RWPE1 (cell line): ENCODE data around the gene MFAP1.
"Not testable (repeated sequence)": the region's sequence is repeated elsewhere in the genome, so short reads cannot be mapped to it uniquely, and the experiment has no call there.

Experiments
- CTCF ChIA-PET: fragments of 350-600 bp; sonication (Branson Sonifier 250); formaldehyde crosslinking; extraction: SDS; loops from one replicate; lab custom pipeline; 2021; lab: Yijun Ruan, JAX
- POLR2A ChIA-PET: fragments of 400-600 bp; formaldehyde crosslinking; extraction: SDS; loops from one replicate; lab custom pipeline; 2020; ENCODE audit warnings: antibody characterized with exemption; ENCODE audit not compliant: low non-redundant PET; lab: Yijun Ruan, JAX
- DNase-seq: peaks from one replicate; pipeline ENCODE4 v3.0.0; 2012; ENCODE audit warnings: low spot score
- H3K27ac ChIP-seq: fragments of 450-650 bp; 2 replicates; pipeline ENCODE4 v1.5.1; 2017
- TF ChIP-seq, protein P1 (sequence below): fragments of 450-650 bp; conservative IDR thresholded peaks from 2 replicates; pipeline ENCODE4 v1.5.1; 2017; ENCODE audit warnings: low read depth, mild to moderate bottlenecking

The MFAP1 gene

DNA sequence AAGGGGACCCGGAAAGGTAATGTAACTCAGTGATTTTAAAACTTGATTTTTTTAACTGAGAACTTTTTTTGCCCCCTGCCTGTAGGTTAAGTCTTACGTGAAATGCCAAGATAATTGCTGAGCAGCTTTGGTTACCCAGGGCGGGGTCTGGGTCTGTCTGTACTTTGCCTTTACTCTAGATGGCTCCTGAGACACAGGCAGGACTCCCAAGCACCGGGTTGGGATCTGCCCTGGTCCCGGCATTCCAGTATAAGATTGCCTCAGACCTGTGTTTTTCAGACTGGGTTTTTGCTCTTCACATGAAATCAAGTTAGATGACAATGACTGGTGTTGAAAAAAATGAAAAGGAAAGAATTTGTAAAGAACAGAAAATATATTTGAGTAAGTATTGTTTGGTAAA lies 42.6 kb upstream of the MFAP1 start:
- DNase-seq, result no peak
- ChIA-PET CTCF (interaction anchor here (0.6 kb wide), 1 partner anchor 341 kb away, joined by 4 read pairs; no protein-coding TSS in a partner anchor), POLR2A (no interaction called here)
- no peak overlapping the region for H3K27ac ChIP-seq
- TF ChIP-seq, protein P1, sequence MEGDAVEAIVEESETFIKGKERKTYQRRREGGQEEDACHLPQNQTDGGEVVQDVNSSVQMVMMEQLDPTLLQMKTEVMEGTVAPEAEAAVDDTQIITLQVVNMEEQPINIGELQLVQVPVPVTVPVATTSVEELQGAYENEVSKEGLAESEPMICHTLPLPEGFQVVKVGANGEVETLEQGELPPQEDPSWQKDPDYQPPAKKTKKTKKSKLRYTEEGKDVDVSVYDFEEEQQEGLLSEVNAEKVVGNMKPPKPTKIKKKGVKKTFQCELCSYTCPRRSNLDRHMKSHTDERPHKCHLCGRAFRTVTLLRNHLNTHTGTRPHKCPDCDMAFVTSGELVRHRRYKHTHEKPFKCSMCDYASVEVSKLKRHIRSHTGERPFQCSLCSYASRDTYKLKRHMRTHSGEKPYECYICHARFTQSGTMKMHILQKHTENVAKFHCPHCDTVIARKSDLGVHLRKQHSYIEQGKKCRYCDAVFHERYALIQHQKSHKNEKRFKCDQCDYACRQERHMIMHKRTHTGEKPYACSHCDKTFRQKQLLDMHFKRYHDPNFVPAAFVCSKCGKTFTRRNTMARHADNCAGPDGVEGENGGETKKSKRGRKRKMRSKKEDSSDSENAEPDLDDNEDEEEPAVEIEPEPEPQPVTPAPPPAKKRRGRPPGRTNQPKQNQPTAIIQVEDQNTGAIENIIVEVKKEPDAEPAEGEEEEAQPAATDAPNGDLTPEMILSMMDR, result no peak

DNA sequence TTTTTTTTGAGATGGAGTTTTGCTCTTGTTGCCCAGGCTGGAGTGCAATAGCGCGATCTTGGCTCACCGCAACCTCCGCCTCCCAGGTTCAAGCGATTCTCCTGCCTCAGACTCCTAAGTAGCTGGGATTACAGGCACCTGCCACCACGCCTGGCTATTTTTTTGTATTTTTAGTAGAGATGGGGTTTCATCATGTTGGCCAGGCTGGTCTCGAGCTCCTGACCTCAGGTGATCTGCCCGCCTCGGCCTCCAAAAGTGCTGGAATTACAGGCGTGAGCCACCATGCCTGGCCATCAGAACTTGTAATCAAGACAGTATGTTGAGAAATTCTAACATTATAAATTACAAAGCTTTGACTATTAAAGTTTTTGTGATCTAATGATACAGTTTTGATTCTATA lies 42.1 kb upstream of the MFAP1 start:
- DNase-seq, H3K27ac ChIP-seq, POLR2A ChIA-PET: not testable (repeated sequence)
- CTCF ChIA-PET, result interaction anchor here (0.6 kb wide), 1 partner anchor 342 kb away, joined by 4 read pairs; no protein-coding TSS in a partner anchor

DNA sequence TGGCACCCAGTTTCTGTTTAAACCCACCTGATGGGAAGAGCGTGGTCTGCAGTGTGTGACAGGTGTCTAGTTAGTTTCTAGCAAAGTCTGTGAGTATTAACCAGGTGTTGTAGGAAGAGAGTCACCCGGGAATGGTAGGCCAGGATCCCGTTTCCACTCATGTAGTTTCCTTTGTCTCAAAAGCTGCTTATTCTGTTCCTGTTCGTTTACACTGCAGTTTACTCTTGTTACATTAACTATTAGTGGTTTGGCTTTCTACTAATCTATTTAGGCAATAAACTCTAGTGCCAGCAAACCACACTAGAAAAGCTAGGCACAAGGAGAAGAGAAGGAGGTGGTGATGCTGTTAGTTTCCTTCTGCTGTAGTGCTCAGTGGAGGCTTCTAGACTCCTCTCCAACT lies 35.1 kb upstream of the MFAP1 start:
- DNase-seq, result no peak
- ChIA-PET CTCF (no interaction called here), POLR2A (no interaction called here)
- H3K27ac ChIP-seq, result no peak overlapping the region
- TF ChIP-seq, protein P1, result no peak

DNA sequence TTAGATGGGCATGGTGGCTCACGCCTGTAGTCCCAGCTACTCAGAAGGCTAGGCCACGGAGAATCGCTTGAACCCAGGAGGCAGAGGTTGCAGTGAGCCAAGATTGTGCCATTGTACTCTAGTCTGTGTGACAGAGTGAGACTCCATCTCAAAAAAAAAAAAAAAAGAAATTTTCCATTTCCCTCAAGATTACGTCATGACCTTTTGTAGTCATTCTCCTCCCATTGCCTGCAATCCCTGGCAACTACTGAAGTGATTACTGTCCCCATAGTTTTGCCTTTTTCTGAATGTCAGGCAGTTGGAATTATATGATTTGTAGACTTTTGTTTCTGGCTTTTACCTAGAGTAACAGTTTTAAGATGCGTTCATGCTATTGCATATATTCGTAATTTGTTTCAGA lies 30.3 kb upstream of the MFAP1 start:
- POLR2A ChIA-PET, result no interaction called here
- peak overlapping the region; percentile 1; the same call in 1 of the 2 replicates for H3K27ac ChIP-seq
- TF ChIP-seq, protein P1, result no peak
- CTCF ChIA-PET, result interaction anchor here (0.7 kb wide), 1 partner anchor 19 kb away, joined by 3 read pairs; no protein-coding TSS in a partner anchor
- no peak for DNase-seq

DNA sequence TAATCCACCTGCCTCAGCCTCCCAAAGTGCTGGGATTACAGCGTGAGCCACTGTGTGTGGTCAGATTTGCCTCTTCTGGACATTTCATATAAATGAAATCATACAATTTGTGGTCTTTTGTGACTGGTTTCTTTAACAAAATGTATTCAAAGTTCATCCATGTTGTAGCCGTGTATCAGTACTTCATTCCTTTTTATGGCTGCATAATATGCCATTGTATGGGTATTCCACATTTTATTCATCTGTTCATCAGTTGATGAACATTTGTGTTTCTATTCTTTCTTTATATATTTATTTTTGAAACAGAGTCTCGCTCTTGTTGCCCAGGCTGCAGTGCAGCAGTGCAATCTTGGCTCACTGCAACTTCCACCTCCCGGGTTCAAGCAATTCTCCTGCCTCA lies 28.1 kb upstream of the MFAP1 start:
- CTCF ChIA-PET, result no interaction called here
- TF ChIP-seq, protein P1, result no peak
- DNase-seq, result no peak
- no peak overlapping the region for H3K27ac ChIP-seq
- POLR2A ChIA-PET, result no interaction called here

DNA sequence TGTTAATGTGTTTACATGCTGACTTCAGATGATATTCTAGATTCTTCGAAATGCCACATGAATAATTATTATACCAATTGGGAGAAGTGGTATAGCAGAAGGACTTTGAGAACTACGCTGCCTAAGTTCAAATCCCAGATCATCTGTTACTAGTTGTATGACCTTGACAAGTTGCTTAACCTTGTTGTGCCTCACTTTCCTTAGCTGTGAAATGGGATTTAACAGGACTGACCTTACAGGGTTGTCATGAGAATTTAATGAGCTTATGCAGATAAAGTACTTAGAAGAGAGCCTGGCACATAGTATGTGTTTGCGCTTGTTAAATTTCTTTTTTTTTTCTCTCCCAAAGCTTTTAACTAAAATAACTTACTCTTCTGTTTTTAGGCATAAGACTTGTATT lies 26.8 kb upstream of the MFAP1 start:
- H3K27ac ChIP-seq, result no peak overlapping the region
- CTCF ChIA-PET, result interaction anchor here (0.6 kb wide), 2 partner anchors 17 to 71 kb away, joined by 4 read pairs; no protein-coding TSS in a partner anchor
- DNase-seq, result no peak
- TF ChIP-seq, protein P1, result no peak
- POLR2A ChIA-PET, result interaction anchor here (0.7 kb wide), 1 partner anchor 75 kb away, joined by 3 read pairs; no protein-coding TSS in a partner anchor

DNA sequence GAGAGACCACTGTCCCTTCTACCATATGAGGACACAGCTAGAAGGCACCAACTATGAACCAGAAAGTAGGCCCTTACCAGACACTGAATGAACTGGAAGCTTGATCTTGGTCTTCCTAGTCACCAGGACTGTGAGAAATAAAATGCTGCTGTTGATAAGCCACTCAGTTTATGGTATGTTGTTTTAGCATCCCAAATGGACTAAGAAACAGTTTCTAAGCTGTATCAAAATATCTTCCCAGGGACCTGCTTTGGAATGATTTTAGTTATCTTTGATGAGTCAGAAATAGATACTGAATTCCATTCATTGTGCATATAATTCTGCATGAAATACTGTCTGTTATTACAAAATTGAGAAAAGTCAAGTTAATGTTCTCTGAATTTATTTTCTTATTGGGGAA lies 20.9 kb upstream of the MFAP1 start:
- TF ChIP-seq, protein P1, result no peak
- H3K27ac ChIP-seq, result no peak overlapping the region
- POLR2A ChIA-PET, result no interaction called here
- CTCF ChIA-PET, result interaction anchor here (0.7 kb wide), 1 partner anchor 22 kb away, joined by 3 read pairs; no protein-coding TSS in a partner anchor
- no peak for DNase-seq

DNA sequence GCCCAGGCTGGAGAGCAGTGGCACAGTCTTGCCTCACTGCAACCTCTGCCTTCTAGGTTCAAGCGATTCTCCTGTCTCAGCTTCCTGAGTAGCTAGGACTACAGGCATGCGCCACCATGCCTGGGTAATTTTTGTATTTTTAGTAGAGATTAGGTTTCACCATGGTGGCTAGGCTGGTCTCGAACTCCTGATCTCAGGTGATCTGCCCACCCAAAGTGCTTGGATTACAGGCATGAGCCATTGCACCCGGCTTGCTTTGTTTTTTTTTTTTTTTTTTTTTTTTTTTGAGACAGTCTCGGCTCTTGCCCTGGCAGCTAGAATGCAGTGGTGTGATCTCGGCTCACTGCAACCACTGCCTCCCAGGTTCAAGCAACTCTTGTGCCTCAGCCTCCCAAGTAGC lies 8.0 kb upstream of the MFAP1 start:
- H3K27ac ChIP-seq, result 0 out of 2 replicates have a peak overlapping the region, but pooled peaks have one; percentile 22
- CTCF ChIA-PET, result interaction anchor here (0.6 kb wide), 1 partner anchor 392 kb away, joined by 3 read pairs; no protein-coding TSS in a partner anchor
- DNase-seq, result not testable (repeated sequence)
- POLR2A ChIA-PET, result interaction anchor here (1.0 kb wide), 1 partner anchor 8 kb away, joined by 6 read pairs; no protein-coding TSS in a partner anchor

DNA sequence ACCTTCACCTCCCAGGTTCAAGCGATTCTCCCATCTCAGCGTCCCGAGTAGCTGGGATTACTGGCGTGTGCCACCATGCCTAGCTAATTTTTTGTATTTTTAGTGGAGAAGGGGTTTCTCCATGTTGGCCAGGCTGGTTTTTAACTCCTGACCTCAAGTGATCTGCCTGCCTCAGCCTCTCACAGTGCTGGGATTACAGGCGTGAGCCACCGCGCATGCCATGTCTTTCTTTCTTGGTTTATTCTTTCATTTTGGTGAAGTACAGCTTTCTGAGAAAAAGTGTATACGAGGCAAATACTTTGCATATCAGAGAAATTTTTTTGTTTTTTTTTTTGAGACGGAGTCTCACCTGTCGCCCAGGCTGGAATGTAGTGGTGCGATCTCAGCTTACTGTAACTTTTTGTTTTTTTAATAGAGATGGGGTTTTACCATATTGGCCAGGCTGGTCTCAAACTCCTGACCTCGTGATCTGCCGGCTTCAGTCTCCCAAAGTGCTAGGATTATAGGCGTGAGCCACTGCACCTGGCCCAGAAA lies 7.1 kb upstream of the MFAP1 start:
- peak overlapping the region; percentile 44 for H3K27ac ChIP-seq
- POLR2A ChIA-PET, DNase-seq: not testable (repeated sequence)
- CTCF ChIA-PET, result interaction anchor here (0.6 to 0.7 kb wide), 4 partner anchors 23 to 1287 kb away, joined by 3 to 7 read pairs (median 3); no protein-coding TSS in a partner anchor

DNA sequence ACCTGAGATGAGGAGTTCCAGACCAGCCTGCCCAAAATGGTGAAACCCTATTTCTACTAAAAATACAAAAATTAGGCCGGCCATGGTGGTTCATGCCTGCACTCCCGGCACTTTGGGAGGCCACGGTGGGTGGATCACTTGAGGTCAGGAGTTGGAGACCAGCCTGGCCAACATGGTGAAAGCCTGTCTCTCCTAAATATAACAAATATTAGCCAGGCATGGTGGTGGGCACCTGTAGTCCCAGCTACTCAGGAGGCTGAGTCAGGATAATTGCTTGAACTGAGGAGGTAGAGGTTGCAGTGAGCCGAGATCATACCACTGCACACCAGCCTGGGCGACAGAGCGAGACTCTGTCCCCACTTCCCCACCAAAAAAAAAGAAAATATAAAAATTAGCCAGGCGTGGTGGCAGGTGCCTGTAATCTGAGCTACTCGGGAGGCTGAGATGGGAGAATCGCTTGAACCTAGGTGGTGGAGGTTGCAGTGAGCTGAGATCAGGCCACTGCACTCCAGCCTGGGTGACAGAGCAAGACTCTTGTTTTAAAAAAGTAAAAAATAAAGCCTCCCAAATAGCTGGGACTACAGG lies 6.3 kb upstream of the MFAP1 start:
- CTCF ChIA-PET, result interaction anchor here (0.6 kb wide), 1 partner anchor 1288 kb away, joined by 3 read pairs; no protein-coding TSS in a partner anchor
- peak overlapping the region; percentile 44 for H3K27ac ChIP-seq
- POLR2A ChIA-PET, DNase-seq: not testable (repeated sequence)
